NCI-H2196 treated with DMSO at 0.1 percent for 48 hours (cell line): Measurements from ENCODE around the gene PTPN2.
"Not testable (repeated sequence)": the region's sequence is repeated elsewhere in the genome, so short reads cannot be mapped to it uniquely, and the experiment has no call there.

ENCODE experiments used
- DNase-seq: peaks from one replicate; lab custom pipeline; 2025; ENCODE audit not compliant: unreplicated experiment; lab: John Stamatoyannopoulos, UW

Gene PTPN2

GRCh38 chr18:12883684-12884405 lies at the start of gene PTPN2:
Gene PTPN2, minus strand, starts transcription at chr18:12884237. Its CDS starts 96 bp downstream, at chr18:12884141.
- peak; percentile 95 for DNase-seq

GRCh38 chr18:12933327-12933726 lies 49.3 kb upstream of the PTPN2 start:
- no peak for DNase-seq

- no peak for DNase-seq
These were observed 46.9 kb upstream of the PTPN2 start for GRCh38 chr18:12930908-12931307.

DNA sequence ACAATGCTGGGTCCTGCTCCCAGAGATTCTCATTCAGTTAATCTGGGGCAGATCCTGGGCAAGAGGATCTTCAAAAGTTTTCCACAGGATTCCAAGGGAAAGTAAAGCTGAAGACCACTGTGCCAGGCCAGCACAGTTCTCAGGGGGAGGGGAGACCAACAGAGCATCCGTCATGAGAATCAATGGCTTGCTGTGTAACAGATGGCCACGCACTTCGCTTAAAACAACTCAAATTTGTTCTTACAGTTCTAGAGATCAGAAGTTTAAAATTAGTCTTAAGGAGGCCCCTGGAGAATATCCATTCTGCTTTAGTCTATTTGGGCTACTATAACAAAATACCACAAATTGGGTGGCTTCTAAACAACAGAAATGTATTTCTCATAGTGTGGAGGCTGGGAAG lies 46.3 kb upstream of the PTPN2 start:
- no peak for DNase-seq

- DNase-seq: no peak
These were observed 45.5 kb upstream of the PTPN2 start for GRCh38 chr18:12929477-12930083.

- no peak for DNase-seq
These were observed 44.6 kb upstream of the PTPN2 start for GRCh38 chr18:12928641-12929040.

- no peak for DNase-seq
These were observed 44.2 kb upstream of the PTPN2 start for GRCh38 chr18:12928206-12928605.

DNA sequence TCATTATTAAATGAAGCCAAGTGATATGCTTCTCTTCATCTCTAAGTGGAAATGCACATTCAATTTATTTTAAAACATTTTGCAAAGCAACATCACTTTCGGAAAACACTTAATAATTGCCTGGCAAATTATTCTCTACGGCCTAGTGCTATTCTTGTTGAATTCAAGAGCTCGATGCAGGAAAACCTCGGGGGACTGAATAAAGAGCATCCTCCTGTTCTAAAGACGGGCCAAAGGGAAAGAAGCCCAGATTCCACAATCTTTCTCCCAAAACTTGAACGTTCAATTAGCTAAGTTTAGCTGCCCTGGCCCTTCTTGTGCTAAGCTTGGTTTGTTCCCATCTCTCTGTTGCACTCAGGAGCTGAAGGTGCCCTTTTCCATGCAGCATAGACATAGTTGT lies 40.6 kb upstream of the PTPN2 start:
- no peak for DNase-seq

- DNase-seq: no peak
These were observed 38.2 kb upstream of the PTPN2 start for GRCh38 chr18:12922266-12922665.

DNA sequence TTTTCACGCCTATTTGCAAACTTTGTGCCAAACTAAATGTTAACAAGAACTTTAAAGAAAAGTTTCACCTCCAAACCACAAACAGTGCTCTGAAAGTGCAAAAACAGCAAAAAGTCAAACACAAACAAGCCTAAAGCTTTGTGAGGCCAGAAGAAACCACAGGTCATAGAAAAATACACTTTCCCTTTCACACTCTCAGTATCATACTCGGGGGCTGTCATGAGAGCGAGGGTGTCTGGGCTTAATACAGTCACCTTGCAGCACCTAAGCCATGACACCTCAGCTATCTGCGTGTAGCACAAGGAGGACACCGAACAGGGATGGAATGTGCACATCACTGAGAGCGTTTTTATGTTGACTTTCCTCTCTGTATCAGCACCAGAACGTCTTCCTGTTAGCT lies 37.1 kb upstream of the PTPN2 start:
- no peak for DNase-seq

DNA sequence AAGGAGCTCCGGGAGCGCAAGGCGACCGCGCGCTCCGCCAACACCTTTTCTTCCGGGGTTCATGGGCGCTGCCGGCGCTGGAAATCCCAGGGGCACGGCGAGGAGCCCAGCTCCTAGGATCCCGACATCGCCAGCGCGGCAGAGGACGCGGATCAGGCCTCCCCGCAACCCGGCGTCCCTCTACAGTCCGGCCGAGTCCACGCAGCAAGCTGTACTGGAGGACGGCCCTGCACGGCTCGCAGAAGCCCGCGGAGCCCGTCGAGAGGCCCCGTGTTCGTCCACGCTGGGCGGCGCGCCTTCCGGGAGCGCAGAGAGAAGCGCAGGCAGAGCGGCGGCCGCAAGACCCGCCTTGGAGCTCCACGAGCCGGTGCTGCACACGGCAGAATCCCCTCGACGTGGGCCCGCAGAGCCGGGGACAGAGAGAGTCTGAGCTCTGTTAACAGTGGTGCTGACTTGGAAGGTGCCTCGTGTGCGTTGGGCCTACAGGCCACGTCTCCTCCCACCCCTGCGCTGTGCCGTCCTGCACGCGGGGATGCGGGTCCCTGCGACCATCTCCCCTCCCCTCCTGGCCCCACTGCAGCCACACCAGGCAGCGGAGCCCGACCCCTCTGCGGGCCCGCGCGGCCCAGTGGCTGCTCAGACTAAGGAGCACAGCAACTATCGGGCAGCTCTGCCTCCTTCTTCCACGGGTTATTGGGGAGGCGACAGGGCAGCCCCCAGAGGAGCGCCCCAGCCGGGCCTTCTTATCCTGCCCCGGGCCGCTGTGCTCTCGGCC lies 28.1 kb upstream of the PTPN2 start:
- DNase-seq: no peak

GRCh38 chr18:12911025-12911928 lies 27.2 kb upstream of the PTPN2 start:
- DNase-seq: no peak

GRCh38 chr18:12908706-12909105 lies 24.7 kb upstream of the PTPN2 start:
- DNase-seq: no peak

- DNase-seq: no peak
These were observed 23.4 kb upstream of the PTPN2 start for GRCh38 chr18:12907258-12907925.

- no peak for DNase-seq
These were observed 22.7 kb upstream of the PTPN2 start for GRCh38 chr18:12906773-12907172.

DNA sequence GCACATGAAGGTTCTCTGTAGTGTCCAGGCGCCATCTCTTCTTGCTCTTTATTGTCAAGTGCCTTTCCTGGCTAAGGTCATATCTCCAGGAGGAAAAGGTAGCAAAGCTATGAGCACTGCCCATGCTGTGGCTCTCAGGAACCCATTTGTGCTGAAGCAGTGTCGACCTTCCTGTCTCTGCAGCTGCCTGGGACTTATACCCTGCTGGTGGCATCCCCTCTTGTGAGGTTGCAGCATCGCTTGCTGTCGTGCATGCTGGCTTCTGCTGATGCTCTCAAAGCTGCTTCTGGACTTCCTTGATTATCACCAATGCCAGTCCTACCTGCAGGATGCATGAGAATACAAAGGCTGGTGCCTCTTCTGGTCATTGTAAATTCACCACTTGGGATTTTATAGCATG lies 22.1 kb upstream of the PTPN2 start:
- no peak for DNase-seq

- no peak for DNase-seq
These were observed 20.0 kb upstream of the PTPN2 start for GRCh38 chr18:12904012-12904516.

GRCh38 chr18:12901208-12901607 lies 17.2 kb upstream of the PTPN2 start:
- not testable (repeated sequence) for DNase-seq

DNA sequence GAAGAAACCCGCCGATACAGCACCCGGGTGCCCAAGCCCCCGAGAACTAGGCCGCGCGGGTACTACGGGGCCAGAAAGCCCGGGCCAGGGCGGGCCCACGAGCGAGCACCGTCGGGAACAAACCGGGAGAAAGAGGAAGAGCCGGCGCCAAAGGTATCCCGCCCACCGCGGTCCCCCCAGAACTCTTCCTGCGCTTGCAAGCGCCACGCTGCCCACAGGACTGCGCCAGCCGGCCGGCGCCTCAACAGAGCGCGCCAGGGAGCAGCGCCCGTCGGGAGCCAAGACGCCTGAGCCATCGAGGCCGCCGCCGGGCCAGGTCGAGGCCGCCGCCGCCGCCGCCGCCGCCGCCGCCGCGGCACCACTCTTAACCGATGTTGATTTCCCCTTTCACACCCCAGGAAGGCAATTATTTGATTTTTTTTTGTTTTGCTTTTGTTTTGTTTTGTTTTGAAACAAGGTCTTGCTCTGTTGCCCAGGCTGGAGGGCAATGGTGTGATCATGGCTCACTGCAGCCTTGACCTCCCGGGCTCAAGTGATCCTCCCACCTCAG lies 12.8 kb upstream of the PTPN2 start:
- DNase-seq: not testable (repeated sequence)

DNA sequence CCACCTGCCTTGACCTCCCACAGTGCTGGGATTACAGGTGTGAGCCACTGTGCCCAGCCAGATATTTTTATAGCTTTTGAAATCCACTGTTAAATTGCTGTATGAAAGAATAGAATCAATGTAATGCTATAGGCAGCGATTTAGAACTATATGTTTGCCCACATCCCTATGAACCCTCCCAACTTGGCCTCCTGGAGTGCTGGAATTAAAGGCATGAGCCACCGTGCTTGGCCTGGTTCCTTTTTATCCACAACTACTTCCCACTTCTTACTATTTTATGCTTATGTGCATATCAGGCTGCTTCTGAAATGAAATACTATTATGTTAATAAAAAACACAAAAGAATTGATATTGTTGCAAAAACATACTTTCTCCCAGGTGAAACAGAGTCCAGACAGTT lies 11.6 kb upstream of the PTPN2 start:
- no peak for DNase-seq
